VCaP (cell line): ENCODE measurements around the gene C1orf226.

Experiments
- H3K27ac ChIP-seq: fragments of 450-650 bp; 2 replicates; pipeline ENCODE4 v1.5.1; 2017
- TF ChIP-seq, protein P1 (sequence below): fragments of 450-650 bp; conservative IDR thresholded peaks from 2 replicates; pipeline ENCODE4 v1.5.1; 2017; ENCODE audit warnings: mild to moderate bottlenecking, moderate library complexity

The C1orf226 gene, protein sequence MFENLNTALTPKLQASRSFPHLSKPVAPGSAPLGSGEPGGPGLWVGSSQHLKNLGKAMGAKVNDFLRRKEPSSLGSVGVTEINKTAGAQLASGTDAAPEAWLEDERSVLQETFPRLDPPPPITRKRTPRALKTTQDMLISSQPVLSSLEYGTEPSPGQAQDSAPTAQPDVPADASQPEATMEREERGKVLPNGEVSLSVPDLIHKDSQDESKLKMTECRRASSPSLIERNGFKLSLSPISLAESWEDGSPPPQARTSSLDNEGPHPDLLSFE

DNA sequence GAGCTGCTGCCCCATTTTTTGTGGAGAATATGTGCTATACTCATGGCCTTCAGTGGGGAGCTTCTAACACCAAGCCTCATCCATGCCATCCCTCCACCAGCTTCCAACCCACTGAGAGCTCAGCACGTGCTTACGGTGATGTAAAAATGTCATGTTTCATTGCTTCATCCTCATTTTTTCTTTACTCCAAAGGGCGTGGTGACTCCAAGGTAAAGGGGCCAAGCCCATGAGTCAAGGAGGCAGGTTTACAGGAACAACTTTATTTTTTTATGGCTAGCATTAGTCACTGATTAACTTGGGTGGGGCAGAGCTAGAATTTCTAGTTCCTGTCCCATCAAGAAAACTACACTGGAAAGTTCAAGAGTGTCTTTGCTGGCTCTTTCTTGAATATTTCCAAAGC, at the start of gene C1orf226:
Gene C1orf226, plus strand, starts transcription at position 346 of the 400 bp plus-strand sequence. CDS start 174 bp downstream, outside the sequence.
- H3K27ac ChIP-seq, result no peak within 1 kb of the TSS
- TF ChIP-seq, protein P1, sequence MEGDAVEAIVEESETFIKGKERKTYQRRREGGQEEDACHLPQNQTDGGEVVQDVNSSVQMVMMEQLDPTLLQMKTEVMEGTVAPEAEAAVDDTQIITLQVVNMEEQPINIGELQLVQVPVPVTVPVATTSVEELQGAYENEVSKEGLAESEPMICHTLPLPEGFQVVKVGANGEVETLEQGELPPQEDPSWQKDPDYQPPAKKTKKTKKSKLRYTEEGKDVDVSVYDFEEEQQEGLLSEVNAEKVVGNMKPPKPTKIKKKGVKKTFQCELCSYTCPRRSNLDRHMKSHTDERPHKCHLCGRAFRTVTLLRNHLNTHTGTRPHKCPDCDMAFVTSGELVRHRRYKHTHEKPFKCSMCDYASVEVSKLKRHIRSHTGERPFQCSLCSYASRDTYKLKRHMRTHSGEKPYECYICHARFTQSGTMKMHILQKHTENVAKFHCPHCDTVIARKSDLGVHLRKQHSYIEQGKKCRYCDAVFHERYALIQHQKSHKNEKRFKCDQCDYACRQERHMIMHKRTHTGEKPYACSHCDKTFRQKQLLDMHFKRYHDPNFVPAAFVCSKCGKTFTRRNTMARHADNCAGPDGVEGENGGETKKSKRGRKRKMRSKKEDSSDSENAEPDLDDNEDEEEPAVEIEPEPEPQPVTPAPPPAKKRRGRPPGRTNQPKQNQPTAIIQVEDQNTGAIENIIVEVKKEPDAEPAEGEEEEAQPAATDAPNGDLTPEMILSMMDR, result no peak

DNA sequence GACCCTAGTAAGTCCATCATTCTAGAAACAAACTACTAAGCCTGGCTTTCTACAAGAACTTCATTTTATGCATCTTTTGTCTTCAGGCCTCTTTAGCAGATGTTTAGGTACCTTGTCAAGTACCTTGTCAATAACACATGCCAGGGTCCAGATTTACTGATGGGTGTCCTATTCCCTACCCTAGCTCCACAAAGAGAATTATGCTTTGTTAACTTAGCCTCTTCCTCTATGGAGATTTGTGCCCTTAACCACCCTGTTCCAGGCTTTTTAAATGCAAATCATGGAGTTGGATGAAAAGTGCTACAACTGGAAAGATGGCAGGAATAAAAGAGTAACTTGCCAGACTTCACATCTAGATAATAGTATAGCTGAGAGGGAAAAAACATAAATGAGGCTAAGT, 47.5 kb upstream of the C1orf226 start:
- TF ChIP-seq, protein P1, result no peak
- H3K27ac ChIP-seq, result no peak overlapping the region

DNA sequence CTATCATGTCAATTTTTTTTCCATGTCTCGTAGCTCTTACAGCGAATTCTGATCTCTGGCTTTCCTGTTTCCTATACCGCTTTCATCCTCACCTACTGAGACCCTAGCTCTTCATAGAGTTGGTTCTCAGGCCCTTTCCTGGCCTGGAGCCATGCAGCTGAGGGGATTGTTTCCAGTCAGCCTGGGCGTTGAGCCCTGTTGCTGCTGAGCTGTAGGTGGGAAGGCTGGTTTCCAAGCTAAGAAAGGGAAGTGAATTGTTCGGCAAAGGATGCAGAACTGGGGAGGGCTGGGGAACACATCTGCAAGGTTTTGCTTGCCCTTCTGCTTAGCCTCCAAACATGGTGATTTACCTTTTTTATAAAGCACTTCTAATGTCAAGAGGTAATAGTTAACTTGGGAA, 46.4 kb upstream of the C1orf226 start:
- H3K27ac ChIP-seq, result no peak overlapping the region
- TF ChIP-seq, protein P1, result no peak

DNA sequence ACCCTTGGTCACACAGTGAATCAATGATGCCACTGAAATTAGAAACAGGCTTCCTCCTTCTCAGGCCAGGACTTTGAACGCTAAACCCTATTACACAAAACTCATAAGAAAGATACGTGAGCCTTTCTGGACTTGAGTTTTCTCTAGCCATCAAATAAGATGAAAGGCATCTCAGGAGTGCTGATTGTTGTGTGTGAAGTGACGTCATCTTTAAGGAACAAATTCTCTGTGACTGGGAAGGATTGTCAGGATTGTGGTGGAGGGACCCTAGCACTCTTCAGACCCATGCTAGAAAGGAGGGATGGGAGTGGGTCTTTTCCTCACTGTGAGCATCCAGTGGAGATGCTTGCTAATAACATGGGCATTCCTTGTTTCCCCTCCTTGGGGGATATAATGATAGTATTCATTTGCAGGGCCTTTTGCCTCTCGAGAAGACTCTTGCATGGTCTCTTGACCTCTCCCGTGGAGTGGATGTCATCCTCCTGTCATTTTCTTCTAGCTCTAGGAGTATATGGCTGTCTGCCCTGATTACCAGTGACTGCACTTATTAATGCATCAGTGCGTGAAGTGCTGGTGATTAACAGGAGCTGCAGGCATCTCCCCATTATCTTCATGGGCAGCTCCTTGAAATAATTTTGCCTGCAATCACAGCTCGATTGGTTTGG, 44.8 kb upstream of the C1orf226 start:
- TF ChIP-seq, protein P1, result no peak
- H3K27ac ChIP-seq, result no peak overlapping the region

DNA sequence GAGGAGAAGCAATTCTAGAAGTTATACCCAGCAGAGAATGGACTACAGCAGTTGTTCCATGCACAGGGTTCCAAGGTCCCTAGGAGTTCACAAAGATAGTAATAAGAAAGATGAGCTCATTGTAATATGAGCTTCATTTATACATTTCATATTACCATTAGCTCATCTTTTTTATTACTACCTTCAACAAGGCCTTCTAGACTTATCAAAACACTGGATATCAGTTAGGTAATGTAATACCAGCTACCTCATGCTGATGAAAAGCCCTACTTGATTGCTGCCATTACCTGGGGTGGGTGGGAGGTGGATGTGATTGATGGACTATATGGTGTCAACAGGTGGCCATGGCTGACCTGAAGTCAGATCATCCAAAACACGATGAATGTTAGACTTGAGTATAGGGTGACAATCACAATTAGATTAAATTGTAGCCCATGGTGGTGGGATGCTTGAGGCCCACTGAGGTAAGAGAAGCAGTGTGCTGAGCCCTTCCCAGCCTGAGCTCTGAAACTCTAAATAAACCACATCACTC, 39.0 kb upstream of the C1orf226 start:
- TF ChIP-seq, protein P1, result no peak
- no peak overlapping the region for H3K27ac ChIP-seq

DNA sequence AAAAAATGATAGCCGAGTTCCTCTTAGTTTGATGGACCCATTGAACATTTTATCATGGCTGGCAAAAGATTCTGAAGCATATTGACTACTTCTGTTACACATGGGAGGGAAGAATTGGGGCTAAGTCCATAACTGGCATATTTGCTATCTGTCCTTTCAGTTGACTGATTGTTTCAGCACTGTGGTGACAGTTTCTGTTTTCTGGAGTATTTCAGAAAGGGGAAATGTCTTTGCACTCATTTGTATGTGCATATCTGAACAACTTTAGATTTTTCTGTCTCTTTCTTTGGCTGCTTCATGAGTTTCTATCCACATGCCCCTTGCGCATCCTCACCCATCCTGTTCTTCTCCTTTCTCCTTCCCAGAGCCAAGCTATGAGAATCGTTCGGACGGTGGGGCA, 38.1 kb upstream of the C1orf226 start:
- TF ChIP-seq, protein P1, result no peak

DNA sequence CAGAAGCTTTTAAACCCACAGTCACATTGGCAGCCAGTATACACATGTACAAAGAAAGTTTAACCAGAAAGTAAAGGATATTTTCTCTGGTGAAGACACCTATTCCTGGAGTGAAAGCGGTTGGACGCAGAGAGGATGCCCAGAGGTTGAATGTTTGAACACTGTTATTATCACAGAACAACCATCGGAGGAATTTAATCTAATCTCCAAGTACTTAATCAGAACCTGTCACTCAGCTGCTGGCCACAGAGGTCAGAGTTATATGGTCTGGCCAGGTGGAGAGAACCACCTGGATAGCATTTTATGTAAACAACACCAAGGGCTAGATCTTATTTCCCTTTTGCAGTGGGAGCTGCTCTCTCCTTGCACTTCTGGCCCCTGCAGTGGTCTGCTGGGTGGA, 34.2 kb upstream of the C1orf226 start:
- H3K27ac ChIP-seq, result no peak overlapping the region
- TF ChIP-seq, protein P1, result no peak

More for the DNA sequence above, 38.1 kb upstream of the C1orf226 start:
- no peak overlapping the region for H3K27ac ChIP-seq
